Mesenteric fat pad (tissue), 1 donor: Measurements from ENCODE around the gene KIF2A. TPM values are rescaled to one million over a fixed set of nuclear protein-coding genes. Genes with fewer than 3 reads are reported as not detected.

Experiments
- DNase-seq: peaks from one replicate; pipeline ENCODE4 v3.0.0-alpha.2; 2020; ENCODE audit warnings: low spot score
- total RNA-seq: library from RNA; stranded (reverse); fragmentation: NEBNext Ultra II Directional; extraction: Animal tissue kit (Norgen Biotek cat#: 25700); gene quantifications from one replicate; pipeline ENCODE4 v1.2.1, GENCODE V29; 2021
- donor health status: DM: yes; HTN: yes; CAD: no.

KIF2A gene
- total RNA-seq, 1 donor from 2014 or later: 30.6 TPM

GRCh38 chr5:62374090-62374489 is 68.1 kb downstream of the KIF2A start:
- DNase-seq: no peak

- DNase-seq: no peak
These were observed 69.6 kb downstream of the KIF2A start for GRCh38 chr5:62375627-62376026.

GRCh38 chr5:62376064-62376463 is 70.1 kb downstream of the KIF2A start:
- no peak for DNase-seq

GRCh38 chr5:62385131-62385530 is 79.1 kb downstream of the KIF2A start:
- DNase-seq: no peak

- DNase-seq: no peak
These were observed 79.9 kb downstream of the KIF2A start for GRCh38 chr5:62385816-62386400.

GRCh38 chr5:62386824-62387223 is 80.8 kb downstream of the KIF2A start:
- no peak for DNase-seq

- DNase-seq: no peak
These were observed 89.4 kb downstream of the KIF2A start for GRCh38 chr5:62395210-62395950.

GRCh38 chr5:62403411-62404250 is 97.6 kb downstream of the KIF2A start, which contains the start of gene DIMT1:
DIMT1 (minus strand) TSS chr5:62403905; CDS start chr5:62403772, 133 bp downstream.
- peak; percentile 97 for DNase-seq

- peak; percentile 99 for DNase-seq
These were observed 106.7 kb downstream of the KIF2A start, which contains the start of gene IPO11 for GRCh38 chr5:62412549-62413329. IPO11 (plus strand) TSS chr5:62412763; CDS start chr5:62437280, 24,517 bp downstream.

- DNase-seq: no peak
These were observed 107.7 kb downstream of the KIF2A start for GRCh38 chr5:62413711-62414110.

- no peak for DNase-seq
These were observed 112.6 kb downstream of the KIF2A start for GRCh38 chr5:62418462-62419076.

- DNase-seq: no peak
These were observed 113.6 kb downstream of the KIF2A start for GRCh38 chr5:62419609-62420008.

GRCh38 chr5:62421414-62421813 is 115.4 kb downstream of the KIF2A start:
- DNase-seq: no peak

GRCh38 chr5:62424763-62425162 is 118.8 kb downstream of the KIF2A start:
- no peak for DNase-seq

- no peak for DNase-seq
These were observed 126.0 kb downstream of the KIF2A start for GRCh38 chr5:62431735-62432620.

- DNase-seq: no peak
These were observed 126.6 kb downstream of the KIF2A start for GRCh38 chr5:62432621-62433064.
